HFFc6 (cell line): ENCODE data around the gene CRB2. TPM values are rescaled to one million over a fixed set of nuclear protein-coding genes. Genes with fewer than 3 reads are reported as not detected.

Experiments used
- DNase-seq: peaks from one replicate; pipeline ENCODE4 v3.0.0-alpha.2; 2018
- H3K27ac Mint-ChIP-seq: 2 replicates; pipeline ENCODE4 v1.8.0; 2020; ENCODE audit warnings: mild to moderate bottlenecking, mixed read lengths
- H3K27me3 Mint-ChIP-seq: 2 replicates; pipeline ENCODE4 v1.8.0; 2021; ENCODE audit warnings: mild to moderate bottlenecking, moderate library complexity, mixed read lengths; ENCODE audit not compliant: insufficient read depth
- H3K36me3 Mint-ChIP-seq: 2 replicates; pipeline ENCODE4 v1.8.0; 2021; ENCODE audit warnings: low read depth, mixed read lengths
- H3K4me1 Mint-ChIP-seq: 2 replicates; pipeline ENCODE4 v1.8.0; 2020; ENCODE audit warnings: low read depth, mixed read lengths
- H3K4me3 Mint-ChIP-seq: 2 replicates; pipeline ENCODE4 v1.8.0; 2020; ENCODE audit warnings: mild to moderate bottlenecking, moderate library complexity, mixed read lengths
- H3K9me3 Mint-ChIP-seq: 2 replicates; pipeline ENCODE4 v1.8.0; 2020; ENCODE audit warnings: mild to moderate bottlenecking, mixed read lengths
- CTCF ChIP-seq: fragments of 200-600 bp; sonication (generic); IDR thresholded peaks from 2 replicates; pipeline ENCODE4 v1.5.0; 2021; ENCODE audit warnings: antibody characterized with exemption, mild to moderate bottlenecking
- total RNA-seq, 6 experiments: library from RNA; stranded (reverse); fragmentation: NEBNext Ultra II Directional; extraction: Animal tissue kit (Norgen Biotek cat#: 25700); gene quantifications; 2 replicates in 1 of 6; 3 replicates in 5 of 6; pipeline ENCODE4 v1.2.3, GENCODE V29; 2021

CRB2 gene
- total RNA-seq, 6 experiments from 2014 or later: not detected

- TF ChIP-seq CTCF: no peak
- Mint-ChIP-seq H3K9me3 (no peaks in the 10 kb centered on the region), H3K4me3 (no peak overlapping the region), H3K27ac (no peak overlapping the region), H3K4me1 (no peaks in the 10 kb centered on the region), H3K27me3 (peaks cover 26% of the 10 kb centered on the region), H3K36me3 (no peaks in the 10 kb centered on the region)
- no peak for DNase-seq
Measured at GRCh38 chr9:123354806-123355508, 1.0 kb upstream of the CRB2 start.

GRCh38 chr9:123356851-123357742 lies 1.1 kb downstream of the CRB2 start:
- DNase-seq: no peak
- peaks cover 22% of the 10 kb centered on the region for H3K27me3 Mint-ChIP-seq
- no peak for TF ChIP-seq CTCF
- no peak overlapping the region for H3K4me3 Mint-ChIP-seq
- no peaks in the 10 kb centered on the region for H3K36me3 Mint-ChIP-seq
- no peaks in the 10 kb centered on the region for H3K4me1 Mint-ChIP-seq
- H3K9me3 Mint-ChIP-seq: no peaks in the 10 kb centered on the region
- H3K27ac Mint-ChIP-seq: no peak overlapping the region

GRCh38 chr9:123357743-123358059 lies 1.7 kb downstream of the CRB2 start:
- Mint-ChIP-seq H3K4me3 (no peak overlapping the region), H3K27ac (no peak overlapping the region), H3K4me1 (no peaks in the 10 kb centered on the region), H3K27me3 (peaks cover 23% of the 10 kb centered on the region), H3K36me3 (no peaks in the 10 kb centered on the region), H3K9me3 (no peaks in the 10 kb centered on the region)
- TF ChIP-seq CTCF: no peak
- DNase-seq: no peak

GRCh38 chr9:123358181-123358905 lies 2.3 kb downstream of the CRB2 start:
- Mint-ChIP-seq H3K4me3 (no peak overlapping the region), H3K27me3 (peaks cover 23% of the 10 kb centered on the region), H3K36me3 (no peaks in the 10 kb centered on the region), H3K4me1 (no peaks in the 10 kb centered on the region), H3K27ac (no peak overlapping the region), H3K9me3 (no peaks in the 10 kb centered on the region)
- TF ChIP-seq CTCF: no peak
- DNase-seq: no peak

- Mint-ChIP-seq H3K27ac (no peak overlapping the region), H3K36me3 (no peaks in the 10 kb centered on the region), H3K4me3 (no peak overlapping the region), H3K9me3 (no peaks in the 10 kb centered on the region), H3K4me1 (peaks cover 3% of the 10 kb centered on the region; the same call in 1 of the 2 replicates), H3K27me3 (peaks cover 21% of the 10 kb centered on the region)
- TF ChIP-seq CTCF: no peak
- DNase-seq: no peak
Measured at GRCh38 chr9:123359106-123359505, 3.1 kb downstream of the CRB2 start.
